HAP-1 (cell line): ENCODE data around the gene S100A13.
A peak's percentile ranks its signal among the peaks of the same experiment; 100 is the strongest.

ENCODE experiments used
- DNase-seq, 2 experiments: peaks; one replicate each; pipeline ENCODE4 v3.0.0-alpha.2; 2016 to 2020; ENCODE audit warnings: low spot score in 2 of 2
- H3K27me3 ChIP-seq: fragments of 250-450 bp; sonication (Bioruptor Pico); 2 replicates; pipeline ENCODE4 v1.5.1; 2020; ENCODE audit warnings: low read depth, mild to moderate bottlenecking, moderate library complexity
- H3K36me3 ChIP-seq: fragments of 250-450 bp; sonication (Bioruptor Pico); replicated peaks from 2 replicates; pipeline ENCODE4 v1.5.1; 2020; ENCODE audit warnings: mild to moderate bottlenecking
- H3K4me1 ChIP-seq: fragments of 250-450 bp; sonication (Bioruptor Pico); 2 replicates; pipeline ENCODE4 v1.5.1; 2020; ENCODE audit warnings: mild to moderate bottlenecking
- H3K4me3 ChIP-seq: fragments of 250-450 bp; sonication (Bioruptor Pico); 2 replicates; pipeline ENCODE4 v1.5.1; 2020; ENCODE audit warnings: mild to moderate bottlenecking, moderate library complexity
- H3K9me3 ChIP-seq: fragments of 250-450 bp; sonication (Bioruptor Pico); 2 replicates; pipeline ENCODE4 v1.5.1; 2020; ENCODE audit warnings: mild to moderate bottlenecking, moderate library complexity
- in situ Hi-C: fragments of 300-500 bp; cut with MboI; formaldehyde crosslinking; loops from 3 replicates; pipeline ENCODE4 v1.14.3; 2020; ENCODE audit warnings: low sequenced_read_pairs, inconsistent platforms, mixed read lengths

Gene S100A13

DNA sequence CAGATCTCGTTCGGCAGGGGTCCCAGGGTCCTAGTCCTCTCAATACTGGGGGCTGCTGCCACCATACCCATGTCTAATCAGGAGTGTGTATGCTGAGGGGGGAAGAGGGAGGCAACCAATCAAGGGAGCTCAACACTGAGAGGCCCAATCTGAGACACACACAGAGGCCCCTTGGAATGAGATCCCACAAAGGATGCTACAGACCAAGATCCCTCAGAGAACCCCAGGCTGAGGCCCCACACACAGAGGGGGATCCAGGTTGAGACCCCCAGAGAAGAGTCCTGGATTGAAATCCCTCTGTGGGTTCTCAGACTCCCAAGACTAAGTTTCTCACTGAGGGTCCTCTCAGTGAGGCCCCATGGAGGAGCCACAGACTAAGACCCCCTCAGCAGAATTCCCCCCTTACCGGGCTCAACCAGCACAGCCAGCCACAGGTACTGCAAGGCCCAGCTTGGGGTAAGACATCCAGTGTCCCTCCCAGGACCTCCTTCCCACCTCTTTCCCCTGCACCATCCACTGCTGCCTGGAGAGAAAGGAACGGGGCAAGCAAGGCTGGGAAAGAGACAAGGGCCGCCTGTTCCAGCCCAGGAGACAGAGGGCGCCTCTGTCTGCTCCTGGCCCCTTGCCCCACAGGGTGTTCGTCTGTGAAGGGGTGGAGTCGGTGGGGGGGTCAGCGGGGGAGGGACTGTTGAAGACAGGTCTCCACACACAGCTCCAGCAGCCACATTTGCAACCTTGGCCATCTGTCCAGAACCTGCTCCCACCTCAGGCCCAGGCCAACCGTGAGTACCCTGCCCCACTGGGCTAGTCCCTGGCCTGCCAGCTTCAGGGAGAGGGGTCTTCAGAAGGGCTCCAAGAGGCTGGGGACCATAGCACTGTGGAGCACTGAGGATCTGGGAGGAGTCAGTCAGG, 666 bp upstream of the S100A13 start, which contains the start of gene S100A1:
Gene S100A1 (plus strand): TSS at position 720 of the 912 bp plus-strand sequence. CDS start 2,088 bp downstream, outside the sequence.
- H3K27me3 ChIP-seq = no peaks in the 10 kb centered on the region
- no peak for DNase-seq
- peak within 1 kb of the TSS; percentile 34 for H3K4me3 ChIP-seq
- H3K9me3 ChIP-seq = no peaks in the 10 kb centered on the region
- peaks cover 23% of the 10 kb centered on the region for H3K4me1 ChIP-seq
- in situ Hi-C loops = no loop called here
- H3K36me3 ChIP-seq = peaks cover 10% of the 10 kb centered on the region

DNA sequence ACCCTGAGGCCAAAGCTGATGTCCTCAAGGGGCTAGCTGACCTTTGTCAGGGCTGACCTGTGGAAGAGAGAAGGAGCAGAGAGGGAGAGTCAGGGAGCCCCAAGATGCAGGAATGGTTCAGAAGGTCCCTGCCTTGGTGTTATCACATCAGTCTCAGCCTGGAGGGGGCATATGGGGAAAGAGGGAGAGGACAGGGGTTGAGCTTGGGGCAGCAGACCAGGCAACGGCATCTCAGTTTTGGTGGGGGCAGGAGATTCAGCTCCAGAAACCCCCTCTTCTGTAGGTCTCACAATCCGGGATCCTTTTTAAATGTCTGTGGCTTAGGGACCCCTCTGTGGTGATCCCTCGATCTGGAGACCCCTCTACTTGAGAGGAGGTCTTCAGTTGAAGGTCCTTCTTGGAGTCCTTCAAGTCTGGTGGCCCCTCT, 815 bp downstream of the S100A13 start:
- in situ Hi-C loops = no loop called here

DNA sequence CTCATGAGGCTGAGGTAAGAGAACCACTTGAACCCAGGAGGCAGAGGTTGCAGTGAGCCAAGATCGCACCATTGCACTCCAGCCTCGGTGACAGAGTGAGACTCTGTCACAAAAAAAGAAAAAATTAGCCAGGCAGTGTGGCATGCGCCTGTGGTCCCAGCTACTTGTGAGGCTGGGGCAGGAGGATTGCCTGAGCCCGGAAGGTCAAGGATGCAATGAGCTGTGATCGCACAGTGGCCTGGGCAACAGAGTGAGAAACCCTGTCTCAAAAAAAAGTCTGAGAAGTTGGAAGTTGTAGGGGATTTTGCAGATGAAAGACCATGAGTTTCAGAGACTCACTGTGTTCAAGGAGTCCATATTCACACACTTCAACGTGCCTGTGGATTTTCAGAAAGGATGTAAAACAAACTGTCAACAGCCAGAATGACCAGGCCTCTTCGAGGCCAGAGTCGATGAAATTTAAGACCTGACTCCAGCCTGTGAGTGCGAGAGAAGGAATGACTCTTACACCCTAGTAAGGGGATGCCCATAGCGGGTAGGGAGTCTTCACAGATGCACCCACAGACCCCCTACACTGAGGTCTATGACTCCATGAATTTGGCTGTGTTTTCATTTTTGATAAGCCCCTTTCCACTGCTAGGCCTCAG, 2.2 kb downstream of the S100A13 start:
- Histone ChIP-seq H3K4me3 (no peak overlapping the region), H3K36me3 (peaks cover 11% of the 10 kb centered on the region), H3K27me3 (no peaks in the 10 kb centered on the region), H3K9me3 (no peaks in the 10 kb centered on the region), H3K4me1 (peaks cover 19% of the 10 kb centered on the region)
- in situ Hi-C loops = no loop called here
- no peak for DNase-seq

More for the DNA sequence above, 815 bp downstream of the S100A13 start:
- Histone ChIP-seq H3K4me1 (peaks cover 23% of the 10 kb centered on the region), H3K27me3 (no peaks in the 10 kb centered on the region), H3K9me3 (no peaks in the 10 kb centered on the region), H3K36me3 (peaks cover 11% of the 10 kb centered on the region), H3K4me3 (peak overlapping the region; percentile 34)
- no peak for DNase-seq

DNA sequence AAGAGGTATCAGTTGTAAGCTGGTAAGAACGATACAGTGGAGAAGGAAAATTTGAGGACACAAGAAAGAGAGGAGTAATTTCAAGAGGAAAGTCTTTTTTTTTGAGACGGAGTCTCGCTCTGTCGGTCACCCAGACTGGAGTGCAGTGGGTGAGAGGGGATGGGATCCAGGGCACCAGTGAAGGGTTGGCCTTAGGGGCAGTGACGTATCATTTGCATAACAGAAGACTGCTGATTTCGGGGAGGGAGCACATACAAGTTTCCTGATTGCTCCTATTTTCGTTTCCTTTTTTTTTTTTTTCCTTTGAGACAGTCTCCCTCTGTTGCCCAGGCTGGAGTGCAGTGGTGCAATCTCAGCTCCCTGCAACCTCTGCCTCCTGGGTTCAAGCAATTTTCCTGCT, 4.2 kb downstream of the S100A13 start:
- H3K27me3 ChIP-seq = no peaks in the 10 kb centered on the region
- no peaks in the 10 kb centered on the region for H3K9me3 ChIP-seq
- peaks cover 16% of the 10 kb centered on the region for H3K36me3 ChIP-seq
- no peak overlapping the region for H3K4me3 ChIP-seq
- no peak for DNase-seq
- in situ Hi-C loops = no loop called here
- peaks cover 19% of the 10 kb centered on the region for H3K4me1 ChIP-seq

DNA sequence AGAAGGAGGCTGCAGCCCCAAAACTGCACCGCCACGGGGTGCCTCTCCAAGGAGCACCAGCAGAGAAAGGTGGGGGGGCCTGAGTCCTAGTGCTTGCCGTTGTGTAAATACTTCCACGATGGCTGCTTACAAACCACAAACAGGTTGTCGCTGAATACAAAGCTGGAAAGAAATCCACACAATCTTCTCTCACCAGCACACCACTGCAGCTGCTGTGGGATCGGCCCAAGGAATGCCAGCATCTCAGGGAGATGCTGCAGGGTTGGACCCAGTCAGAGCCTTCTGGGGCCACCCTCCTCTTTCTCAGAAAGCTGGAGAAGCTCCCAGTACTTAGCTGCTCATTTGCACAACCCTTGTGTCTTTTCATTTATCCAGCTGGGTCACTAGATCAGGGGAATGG, 8.1 kb downstream of the S100A13 start:
- in situ Hi-C loops = no loop called here
- Histone ChIP-seq H3K4me3 (no peak overlapping the region), H3K9me3 (no peaks in the 10 kb centered on the region), H3K36me3 (peaks cover 9% of the 10 kb centered on the region), H3K27me3 (no peaks in the 10 kb centered on the region), H3K4me1 (peaks cover 4% of the 10 kb centered on the region; the same call in 1 of the 2 replicates)
- DNase-seq = no peak

DNA sequence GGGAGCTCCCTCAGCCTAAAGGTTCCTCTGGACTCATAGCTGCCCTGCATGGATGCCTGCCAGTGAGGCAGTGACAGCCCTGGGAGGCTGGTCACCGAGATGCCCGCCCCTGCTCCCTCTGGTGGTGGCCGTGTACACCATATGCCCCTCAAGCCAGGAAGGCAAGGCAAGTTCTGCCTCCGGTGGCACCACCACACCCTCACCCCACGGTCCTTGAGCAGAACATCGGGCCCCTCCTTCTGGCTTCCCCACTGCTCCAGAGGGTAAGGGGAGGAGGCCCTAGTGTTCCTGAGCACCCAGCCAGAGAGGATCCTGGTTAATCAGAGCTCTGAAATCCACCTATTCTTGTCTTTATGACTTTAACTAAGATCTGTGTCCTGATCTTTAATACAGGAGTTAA, 9.6 kb downstream of the S100A13 start:
- Histone ChIP-seq H3K36me3 (peaks cover 9% of the 10 kb centered on the region), H3K4me3 (no peak overlapping the region), H3K9me3 (no peaks in the 10 kb centered on the region), H3K27me3 (no peaks in the 10 kb centered on the region), H3K4me1 (no peaks in the 10 kb centered on the region)
- no peak for DNase-seq
- in situ Hi-C loops = no loop called here

DNA sequence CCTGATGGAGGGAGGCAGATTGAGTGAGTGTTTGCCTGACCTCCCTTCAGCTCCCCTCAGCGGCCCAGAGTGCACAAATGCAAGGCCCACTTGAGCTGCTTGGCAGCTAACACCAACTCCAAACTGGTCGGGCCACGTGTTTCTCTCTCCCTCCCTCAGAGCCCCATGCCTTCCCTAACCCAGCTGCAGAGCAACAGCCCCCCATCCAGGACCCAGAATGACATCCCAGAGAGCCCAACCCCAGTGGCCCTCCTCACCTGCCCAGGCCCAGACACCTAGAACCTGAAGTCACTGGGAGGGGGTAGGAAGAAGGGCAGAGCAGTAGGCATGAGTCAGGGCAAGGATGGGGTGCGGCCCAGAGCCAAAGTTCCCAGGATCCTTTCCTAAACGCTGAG, 10.4 kb downstream of the S100A13 start:
- in situ Hi-C loops = no loop called here
- no peak for DNase-seq

DNA sequence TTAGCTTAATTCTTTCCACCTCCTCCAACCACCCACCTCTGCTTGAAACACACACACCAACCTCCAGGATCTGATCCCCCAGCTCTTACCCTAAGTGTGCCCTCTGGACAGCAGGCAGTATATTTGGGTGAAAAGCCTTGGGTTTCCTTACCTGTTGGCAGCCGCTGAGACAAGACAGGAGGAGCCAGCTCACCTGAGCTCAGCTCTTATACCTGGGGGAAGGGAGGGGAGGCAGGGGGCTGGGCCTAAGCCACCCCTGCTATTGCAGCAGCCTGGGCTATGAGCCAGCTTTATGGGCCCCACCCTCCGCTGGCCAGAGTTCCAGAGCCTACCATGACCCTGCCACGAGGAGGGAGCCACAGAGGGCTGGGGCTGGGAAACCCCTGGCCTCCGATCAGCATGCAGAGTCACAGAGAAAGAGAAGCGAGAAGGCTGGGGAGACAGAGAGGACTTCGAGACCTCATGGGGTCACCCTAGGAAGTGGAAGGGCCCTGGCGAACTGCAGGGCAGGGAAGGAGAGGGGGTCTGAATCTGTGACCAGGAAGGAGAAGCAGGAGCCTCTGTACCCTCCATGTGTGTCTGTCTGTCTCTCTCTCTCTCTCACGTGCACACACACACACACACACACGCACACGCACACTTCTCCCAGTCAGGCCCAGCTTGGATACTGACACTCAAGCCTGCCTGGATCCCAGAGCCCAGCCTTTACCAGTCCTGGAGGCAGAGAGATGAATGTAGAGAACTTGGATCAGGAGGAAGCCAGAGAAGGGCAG, 11.0 kb downstream of the S100A13 start, which contains the start of gene S100A14:
Gene S100A14 (minus strand): TSS at position 182 of the 773 bp plus-strand sequence. CDS start 467 bp downstream, outside the sequence.
- Histone ChIP-seq H3K36me3 (peaks cover 6% of the 10 kb centered on the region), H3K4me1 (no peaks in the 10 kb centered on the region), H3K9me3 (no peaks in the 10 kb centered on the region), H3K27me3 (no peaks in the 10 kb centered on the region), H3K4me3 (no peak within 1 kb of the TSS)
- no peak for DNase-seq
- in situ Hi-C loops = no loop called here

More for the DNA sequence above, 10.4 kb downstream of the S100A13 start:
- Histone ChIP-seq H3K36me3 (peaks cover 6% of the 10 kb centered on the region), H3K4me3 (no peak overlapping the region), H3K27me3 (no peaks in the 10 kb centered on the region), H3K9me3 (no peaks in the 10 kb centered on the region), H3K4me1 (no peaks in the 10 kb centered on the region)

DNA sequence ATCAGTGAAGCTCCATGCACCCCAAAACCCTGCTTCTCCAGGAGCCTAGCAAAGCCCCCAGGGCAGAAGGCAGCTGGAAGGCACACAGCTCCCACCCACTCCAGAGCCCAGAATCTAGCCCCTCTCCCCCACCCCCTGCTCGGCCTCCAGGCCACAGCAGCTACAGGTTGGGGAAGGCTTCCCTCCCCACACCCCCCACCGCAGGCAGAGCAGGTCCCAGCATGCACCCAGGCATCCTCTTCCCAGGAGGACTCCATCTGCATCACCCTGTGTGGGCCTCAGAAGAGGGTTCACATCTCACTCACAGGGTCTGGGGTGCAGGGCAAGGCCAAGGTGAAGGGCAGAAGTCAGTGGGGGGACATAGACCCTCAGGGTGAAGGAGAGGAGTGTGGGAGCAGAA, 11.9 kb downstream of the S100A13 start:
- in situ Hi-C loops = no loop called here
- no peaks in the 10 kb centered on the region for H3K27me3 ChIP-seq
- no peak overlapping the region for H3K4me3 ChIP-seq
- DNase-seq = no peak
- no peaks in the 10 kb centered on the region for H3K4me1 ChIP-seq
- H3K36me3 ChIP-seq = peaks cover 6% of the 10 kb centered on the region
- no peaks in the 10 kb centered on the region for H3K9me3 ChIP-seq

DNA sequence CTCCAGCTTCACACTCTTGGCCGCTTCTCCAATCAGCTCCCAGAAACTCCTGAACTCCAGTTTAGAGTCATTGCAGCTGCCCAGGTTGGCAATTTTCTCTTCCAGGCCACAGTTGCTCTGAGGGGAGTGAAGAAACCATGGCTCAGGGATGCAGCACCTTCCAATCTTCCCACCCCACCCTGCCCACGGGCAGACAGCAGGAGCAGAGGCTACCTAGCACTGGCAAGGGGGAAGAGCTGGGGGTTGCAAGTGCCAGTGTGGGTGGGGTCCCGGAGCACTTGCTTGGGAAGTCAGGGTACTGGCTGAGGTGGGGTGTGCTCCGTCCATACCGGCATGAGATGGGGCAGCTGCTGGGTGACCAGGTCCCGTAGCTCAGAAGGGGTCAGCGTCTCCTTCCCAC, 12.4 kb downstream of the S100A13 start:
- DNase-seq = no peak
- no peak overlapping the region for H3K4me3 ChIP-seq
- H3K9me3 ChIP-seq = no peaks in the 10 kb centered on the region
- in situ Hi-C loops = no loop called here
- no peaks in the 10 kb centered on the region for H3K4me1 ChIP-seq
- H3K36me3 ChIP-seq = peaks cover 6% of the 10 kb centered on the region
- no peaks in the 10 kb centered on the region for H3K27me3 ChIP-seq

DNA sequence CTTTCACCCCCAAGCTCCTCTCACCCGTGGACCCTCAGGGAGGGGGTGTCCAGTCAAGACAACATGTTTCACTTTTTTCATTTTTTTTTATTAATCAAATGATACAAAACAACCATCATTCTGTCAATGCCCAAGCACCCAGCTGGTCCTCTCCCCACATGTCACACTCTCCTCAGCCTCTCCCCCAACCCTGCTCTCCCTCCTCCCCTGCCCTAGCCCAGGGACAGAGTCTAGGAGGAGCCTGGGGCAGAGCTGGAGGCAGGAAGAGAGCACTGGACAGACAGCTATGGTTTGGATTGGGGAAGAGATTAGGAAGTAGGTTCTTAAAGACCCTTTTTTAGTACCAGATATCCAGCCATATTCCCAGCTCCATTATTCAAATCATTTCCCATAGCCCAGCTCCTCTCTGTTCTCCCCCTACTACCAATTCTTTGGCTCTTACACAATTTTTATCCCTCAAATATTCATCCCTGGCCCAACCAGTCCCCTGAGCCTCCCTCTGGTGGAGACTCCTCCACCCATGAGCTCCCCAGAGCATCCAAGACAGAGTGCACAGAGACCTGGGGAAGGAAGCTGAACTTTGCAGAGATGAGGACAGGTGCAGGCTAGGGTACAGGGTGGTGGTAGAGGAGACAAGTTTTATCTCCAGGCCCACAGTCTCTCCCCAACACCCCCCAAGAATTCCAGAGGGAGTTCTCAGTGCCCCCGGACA, 13.0 kb downstream of the S100A13 start:
- Histone ChIP-seq H3K36me3 (peaks cover under 1% of the 10 kb centered on the region; the same call in 1 of the 2 replicates), H3K9me3 (no peaks in the 10 kb centered on the region), H3K4me1 (peaks cover under 1% of the 10 kb centered on the region), H3K27me3 (no peaks in the 10 kb centered on the region), H3K4me3 (no peak overlapping the region)
- in situ Hi-C loops = no loop called here
- no peak for DNase-seq

DNA sequence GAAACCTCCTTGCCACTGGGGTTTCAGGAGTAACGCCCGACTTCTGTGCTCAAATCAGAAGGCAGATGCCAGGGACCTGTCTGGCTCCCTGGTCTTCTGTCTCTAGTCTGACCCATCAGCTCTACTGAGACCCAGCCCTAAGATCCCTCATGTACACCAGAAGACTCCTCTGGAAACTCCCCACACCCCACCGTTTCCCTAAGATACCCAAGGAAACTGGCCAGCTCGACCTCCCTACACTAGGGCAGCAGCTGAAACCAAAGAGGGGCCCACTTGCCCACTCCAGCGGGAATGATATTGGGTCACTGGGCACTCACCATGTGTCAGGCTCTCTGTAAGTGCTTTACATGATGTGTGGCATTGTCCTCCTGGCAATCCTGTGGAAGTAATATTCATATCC, 13.9 kb downstream of the S100A13 start:
- H3K4me3 ChIP-seq = no peak overlapping the region
- in situ Hi-C loops = no loop called here
- peaks cover 10% of the 10 kb centered on the region for H3K4me1 ChIP-seq
- no peaks in the 10 kb centered on the region for H3K9me3 ChIP-seq
- H3K27me3 ChIP-seq = no peaks in the 10 kb centered on the region
- H3K36me3 ChIP-seq = no peaks in the 10 kb centered on the region
- DNase-seq = no peak

DNA sequence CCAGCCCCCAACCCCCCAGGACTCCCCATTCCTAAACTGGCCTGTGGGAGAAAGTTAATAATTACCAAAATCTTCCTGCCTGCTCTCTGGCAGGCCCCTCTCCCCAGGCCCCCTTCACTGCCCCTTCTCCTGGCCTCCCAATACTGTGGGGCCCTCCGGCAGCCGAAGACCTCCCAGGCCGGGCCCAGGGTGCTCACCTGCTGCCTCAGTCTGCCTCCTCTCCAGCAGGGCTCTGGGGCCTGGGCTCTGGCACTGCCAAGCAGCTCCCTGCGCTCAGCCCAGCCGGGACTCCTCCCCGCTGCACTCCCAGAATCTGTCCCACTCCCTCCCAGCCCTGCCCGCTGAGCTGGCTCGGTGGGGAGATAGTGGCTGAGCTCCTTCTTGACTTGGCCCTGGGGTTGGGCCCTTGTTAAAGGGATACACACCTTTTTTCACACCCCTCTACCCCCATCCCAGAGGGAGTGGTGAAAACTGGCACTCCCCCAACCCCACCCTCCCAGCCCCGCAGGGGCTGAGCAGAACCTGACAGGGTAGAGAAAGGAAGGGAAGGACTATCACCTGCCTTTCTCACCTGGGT, 14.5 kb downstream of the S100A13 start, which contains the start of gene S100A16:
Gene S100A16 (minus strand): TSS at position 383 of the 577 bp plus-strand sequence. CDS start 4,986 bp downstream, outside the sequence.
- peaks cover 10% of the 10 kb centered on the region for H3K4me1 ChIP-seq
- no peaks in the 10 kb centered on the region for H3K9me3 ChIP-seq
- H3K4me3 ChIP-seq = no peak within 1 kb of the TSS
- H3K27me3 ChIP-seq = no peaks in the 10 kb centered on the region
- in situ Hi-C loops = no loop called here
- no peak for DNase-seq
- H3K36me3 ChIP-seq = no peaks in the 10 kb centered on the region
